Endothelial cell of umbilical vein (primary cell): ENCODE results near the gene ACMSD. TPM values are rescaled to one million over a fixed set of nuclear protein-coding genes. Genes with fewer than 3 reads are reported as not detected.

ENCODE experiments used
- BruUV-seq: library from RNA; stranded (reverse); fragments of 400-500 nt; replicated peaks from 2 replicates; lab custom pipeline; 2021; lab: Mats Ljungman, UMichigan
- CTCF ChIA-PET: fragments of 300-600, 350-600 bp; sonication (Branson Sonifier 250); formaldehyde crosslinking; loops from one replicate; lab custom pipeline; 2021; ENCODE audit warnings: antibody characterized with exemption, inconsistent platforms; lab: Charles Lee
- POLR2A ChIA-PET: fragments of 300-600, 350-600 bp; sonication (Branson Sonifier 250); formaldehyde crosslinking; loops from one replicate; lab custom pipeline; 2021; ENCODE audit warnings: antibody characterized with exemption, inconsistent platforms; lab: Charles Lee
- DNase-seq: peaks from one replicate; pipeline ENCODE4 v3.0.0-alpha.2; 2011; ENCODE audit warnings: low read depth, low spot score
- FAIRE-seq: peaks from 2 replicates; lab custom pipeline; 2011; peaks lifted over from hg19 to GRCh38; lab: Jason Lieb, UNC
- H2AFZ ChIP-seq: 2 replicates; pipeline ENCODE4 v1.6.0; 2012; ENCODE audit warnings: low read depth, low read length, control low read depth, inconsistent platforms
- H3K27ac ChIP-seq: 2 replicates; pipeline ENCODE4 v1.5.1; 2011; ENCODE audit warnings: low read depth, mild to moderate bottlenecking, control low read depth, low read length, moderate library complexity; ENCODE audit not compliant: insufficient read depth
- H3K27me3 ChIP-seq, 2 experiments: 2 replicates each; pipeline versions ENCODE4 v1.6.0 to v1.6.1; 2011; ENCODE audit warnings: low read length in 2 of 2, mixed read lengths in 1 of 2; ENCODE audit not compliant: control insufficient read depth in 2 of 2, insufficient read depth in 2 of 2
- H3K36me3 ChIP-seq, 2 experiments: 2 replicates in 1 of 2; 3 replicates in 1 of 2; pipeline ENCODE4 v1.5.1; 2011; ENCODE audit warnings: low read length in 2 of 2, mild to moderate bottlenecking in 1 of 2, moderate library complexity in 1 of 2; ENCODE audit not compliant: control insufficient read depth in 2 of 2, insufficient read depth in 2 of 2; ENCODE audit errors: extremely low read depth in 1 of 2
- H3K4me1 ChIP-seq: 3 replicates; pipeline ENCODE4 v1.5.1; 2011; ENCODE audit warnings: mild to moderate bottlenecking, low read length; ENCODE audit not compliant: control insufficient read depth, insufficient read depth; ENCODE audit errors: extremely low read depth
- H3K4me2 ChIP-seq: 2 replicates; pipeline ENCODE4 v1.6.1; 2011; ENCODE audit warnings: low read length, control low read depth, mixed read lengths; ENCODE audit not compliant: insufficient read depth
- H3K4me3 ChIP-seq, 3 experiments: fragments of 200-600 bp in 1 of 3; sonication (generic), shearing (Covaris generic) in 1 of 3; replicated peaks in 1 of 3; 2 replicates each; pipeline ENCODE4 v1.5.1; 2011 to 2016; ENCODE audit warnings: control low read depth in 3 of 3, low read length in 3 of 3, mild to moderate bottlenecking in 2 of 3, inconsistent platforms in 1 of 3, low read depth in 1 of 3, moderate library complexity in 1 of 3; ENCODE audit not compliant: insufficient read depth in 1 of 3
- H3K79me2 ChIP-seq: 2 replicates; pipeline ENCODE4 v1.6.0; 2012; ENCODE audit warnings: low read length, inconsistent platforms; ENCODE audit not compliant: control insufficient read depth, insufficient read depth
- H3K9ac ChIP-seq: replicated peaks from 2 replicates; pipeline ENCODE3; 2011; ENCODE audit warnings: low read length, control low read depth; ENCODE audit not compliant: insufficient read depth; ENCODE audit errors: extremely low read depth
- H3K9me1 ChIP-seq: replicated peaks from 3 replicates; pipeline ENCODE4 v1.6.0; 2011; ENCODE audit warnings: mild to moderate bottlenecking, low read length; ENCODE audit not compliant: control insufficient read depth, insufficient read depth; ENCODE audit errors: extremely low read depth
- H3K9me3 ChIP-seq: replicated peaks from 2 replicates; pipeline ENCODE4 v1.5.1; 2012; ENCODE audit warnings: low read length, inconsistent platforms; ENCODE audit not compliant: control insufficient read depth, insufficient read depth
- H4K20me1 ChIP-seq: replicated peaks from 2 replicates; pipeline ENCODE3; 2011; ENCODE audit warnings: mild to moderate bottlenecking, low read length; ENCODE audit not compliant: control insufficient read depth, insufficient read depth; ENCODE audit errors: extremely low read depth
- EZH2 ChIP-seq: IDR thresholded peaks from 2 replicates; pipeline ENCODE4 v1.6.1; 2012; ENCODE audit warnings: borderline replicate concordance, low read depth, mild to moderate bottlenecking, moderate library complexity, low read length, inconsistent platforms; ENCODE audit not compliant: severe bottlenecking
- FOS ChIP-seq: IDR thresholded peaks from 2 replicates; pipeline ENCODE4 v1.6.1; 2011; ENCODE audit warnings: mild to moderate bottlenecking, low read length, moderate library complexity, borderline replicate concordance; ENCODE audit not compliant: insufficient read depth
- GATA2 ChIP-seq: IDR thresholded peaks from 2 replicates; pipeline ENCODE4 v1.7.0; 2011; ENCODE audit warnings: low read depth, mild to moderate bottlenecking, moderate library complexity, mixed read lengths, low read length; ENCODE audit not compliant: insufficient read length, insufficient read depth
- JUN ChIP-seq: IDR thresholded peaks from 2 replicates; pipeline ENCODE4 v1.6.1; 2011; ENCODE audit warnings: borderline replicate concordance, low read depth; ENCODE audit not compliant: insufficient read length, insufficient read depth
- MAX ChIP-seq: IDR thresholded peaks from 2 replicates; pipeline ENCODE4 v1.6.1; 2011; ENCODE audit not compliant: insufficient read depth, insufficient read length
- MYC ChIP-seq: IDR thresholded peaks from one replicate; pipeline ENCODE4 v1.6.1; 2011; ENCODE audit warnings: mild to moderate bottlenecking, low read depth, low read length
- POLR2A ChIP-seq: IDR thresholded peaks from 2 replicates; pipeline ENCODE4 v1.6.1; 2012; ENCODE audit warnings: low read depth, mild to moderate bottlenecking, control low read depth, low read length
- POLR2AphosphoS5 ChIP-seq: IDR thresholded peaks from 2 replicates; pipeline ENCODE4 v1.6.1; 2012; ENCODE audit warnings: low read depth, mild to moderate bottlenecking, control low read depth, low read length, moderate library complexity; ENCODE audit not compliant: insufficient read depth
- dilution Hi-C: fragments of 300-500 bp; cut with MboI; formaldehyde crosslinking; loops from one replicate; pipeline ENCODE4 v1.15.0; 2019; ENCODE audit warnings: low sequenced_read_pairs; ENCODE audit not compliant: extremely low pct_ligation_motif_present
- intact Hi-C: fragments of 100-400 bp; cut with micrococcal nuclease; formaldehyde crosslinking; loops from one replicate; pipeline ENCODE4 v1.10.0; 2022
- polyA plus RNA-seq, 4 experiments: library from polyadenylated mRNA; depleted of rRNA in 3 of 4; stranded (reverse) in 3 of 4; unstranded in 1 of 4; fragments of >200 nt; gene quantifications; 2 replicates each; pipeline versions ENCODE4 v1.2.1 to v1.2.3, GENCODE V29; 2011 to 2012; ENCODE audit warnings: missing spikeins in 1 of 4
- total RNA-seq: library from RNA; stranded (reverse); gene quantifications from 2 replicates; pipeline ENCODE4 v1.2.3, GENCODE V29; 2021
- TF ChIP-seq, protein P1 (sequence below), 2 donors: IDR thresholded peaks; 1 replicate in 1 of 2; 2 replicates in 1 of 2; pipeline ENCODE4 v1.5.1; 2011; ENCODE audit warnings: low read length in 2 of 2, mild to moderate bottlenecking in 2 of 2, moderate library complexity in 2 of 2, control low read depth in 1 of 2, inconsistent platforms in 1 of 2, low read depth in 1 of 2; ENCODE audit not compliant: insufficient read depth in 1 of 2; ENCODE audit errors: extremely low read depth in 1 of 2

Gene ACMSD
- total and polyA plus RNA-seq, 2 donors (not counting 3 experiments of a cell fraction or from before 2014, with no cell fraction given): not detected

DNA sequence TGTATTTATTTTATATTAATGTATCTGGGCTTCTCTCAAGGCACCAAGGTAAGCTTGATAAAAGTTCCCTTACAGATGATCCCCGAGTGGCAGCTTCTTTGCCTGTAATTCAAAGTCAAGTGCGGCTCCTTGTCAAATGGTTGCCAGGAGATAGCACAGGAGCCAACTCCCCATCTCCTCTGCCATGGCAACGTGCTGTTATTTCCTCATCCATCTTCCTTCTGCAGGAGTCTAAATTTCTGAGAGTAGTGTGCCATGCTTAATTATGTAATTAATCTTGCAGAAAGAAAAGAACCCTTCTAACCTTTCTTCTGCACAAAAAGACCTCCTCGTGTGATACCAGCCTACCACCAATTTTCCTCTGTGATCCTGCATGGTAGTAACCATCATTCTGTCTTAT is 46.2 kb upstream of the ACMSD start:
- dilution Hi-C loops (no loop called here), intact Hi-C loops (no loop called here)
- Histone ChIP-seq H2AFZ (no peak overlapping the region), H3K27ac (no peak overlapping the region), H3K27me3 (no peaks in the 10 kb centered on the region), H3K4me2 (no peak overlapping the region), H3K36me3 (no peaks in the 10 kb centered on the region), H3K79me2 (no peaks in the 10 kb centered on the region), H4K20me1 (no peaks in the 10 kb centered on the region), H3K4me1 (no peaks in the 10 kb centered on the region), H3K9me3 (no peaks in the 10 kb centered on the region), H3K9me1 (no peaks in the 10 kb centered on the region), H3K9ac (no peak overlapping the region), H3K4me3 (no peak overlapping the region)
- no peak for FAIRE-seq
- no peak for TF ChIP-seq EZH2
- TF ChIP-seq, protein P1, sequence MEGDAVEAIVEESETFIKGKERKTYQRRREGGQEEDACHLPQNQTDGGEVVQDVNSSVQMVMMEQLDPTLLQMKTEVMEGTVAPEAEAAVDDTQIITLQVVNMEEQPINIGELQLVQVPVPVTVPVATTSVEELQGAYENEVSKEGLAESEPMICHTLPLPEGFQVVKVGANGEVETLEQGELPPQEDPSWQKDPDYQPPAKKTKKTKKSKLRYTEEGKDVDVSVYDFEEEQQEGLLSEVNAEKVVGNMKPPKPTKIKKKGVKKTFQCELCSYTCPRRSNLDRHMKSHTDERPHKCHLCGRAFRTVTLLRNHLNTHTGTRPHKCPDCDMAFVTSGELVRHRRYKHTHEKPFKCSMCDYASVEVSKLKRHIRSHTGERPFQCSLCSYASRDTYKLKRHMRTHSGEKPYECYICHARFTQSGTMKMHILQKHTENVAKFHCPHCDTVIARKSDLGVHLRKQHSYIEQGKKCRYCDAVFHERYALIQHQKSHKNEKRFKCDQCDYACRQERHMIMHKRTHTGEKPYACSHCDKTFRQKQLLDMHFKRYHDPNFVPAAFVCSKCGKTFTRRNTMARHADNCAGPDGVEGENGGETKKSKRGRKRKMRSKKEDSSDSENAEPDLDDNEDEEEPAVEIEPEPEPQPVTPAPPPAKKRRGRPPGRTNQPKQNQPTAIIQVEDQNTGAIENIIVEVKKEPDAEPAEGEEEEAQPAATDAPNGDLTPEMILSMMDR (IDR thresholded peaks at IDR 0.05; ENCODE audit: extremely low read depth in 1 of 2, insufficient read depth in 1 of 2, low read depth in 1 of 2, low read length in 2 of 2): no peak
- no peak for TF ChIP-seq MYC
- TF ChIP-seq POLR2AphosphoS5: no peak
- TF ChIP-seq MAX: no peak
- TF ChIP-seq POLR2A: no peak
- no peak for TF ChIP-seq GATA2
- no peak for TF ChIP-seq JUN
- no peak for TF ChIP-seq FOS
- ChIA-PET CTCF (no interaction called here), POLR2A (no interaction called here)
- no peak for DNase-seq
- no TSS peak for BruUV-seq
